GM23338 (cell line): ENCODE measurements around the gene QRICH1. TPM values are rescaled to one million over a fixed set of nuclear protein-coding genes. Genes with fewer than 3 reads are reported as not detected.

ENCODE experiments used
- ATAC-seq: fragments of 200-7000 bp; cut with Tn5 transposase; 3 replicates; pipeline ENCODE4 v1.9.1; 2020
- DNase-seq: peaks from one replicate; pipeline ENCODE4 v3.0.0-alpha.2; 2015; ENCODE audit warnings: low spot score
- H2AFZ ChIP-seq: fragments of 200-600 bp; sonication (generic); 2 replicates; pipeline ENCODE4 v1.8.0; 2016; ENCODE audit warnings: antibody characterized with exemption, mild to moderate bottlenecking, moderate library complexity
- H3F3A ChIP-seq: fragments of 200-600 bp; sonication (generic); replicated peaks from 2 replicates; pipeline ENCODE4 v1.8.0; 2017; ENCODE audit warnings: antibody characterized with exemption, mixed run types, low read depth
- H3K27ac ChIP-seq: fragments of 200-600 bp; sonication (generic); 2 replicates; pipeline ENCODE4 v1.6.1; 2016; ENCODE audit warnings: low read depth
- H3K27me3 ChIP-seq: fragments of 200-600 bp; sonication (generic); 2 replicates; pipeline ENCODE4 v1.8.0; 2016; ENCODE audit warnings: mild to moderate bottlenecking, mixed run types, moderate library complexity; ENCODE audit not compliant: insufficient read depth
- H3K36me3 ChIP-seq: fragments of 200-600 bp; sonication (generic); 2 replicates; pipeline ENCODE4 v1.8.0; 2016; ENCODE audit warnings: mild to moderate bottlenecking; ENCODE audit not compliant: insufficient read depth
- H3K4me1 ChIP-seq: fragments of 200-600 bp; sonication (generic); 2 replicates; pipeline ENCODE4 v1.8.0; 2016; ENCODE audit warnings: mild to moderate bottlenecking, moderate library complexity; ENCODE audit not compliant: insufficient read depth
- H3K4me2 ChIP-seq: fragments of 200-600 bp; sonication (generic); 2 replicates; pipeline ENCODE4 v1.7.1; 2017; ENCODE audit warnings: mixed run types
- H3K4me3 ChIP-seq: fragments of 200-600 bp; sonication (generic); 2 replicates; pipeline ENCODE4 v1.6.1; 2016; ENCODE audit warnings: mixed run types
- H3K79me2 ChIP-seq: fragments of 200-600 bp; sonication (generic); replicated peaks from 2 replicates; pipeline ENCODE4 v1.8.0; 2017; ENCODE audit warnings: mild to moderate bottlenecking; ENCODE audit not compliant: insufficient read depth
- H3K9me2 ChIP-seq: fragments of 200-600 bp; sonication (generic); 2 replicates; pipeline ENCODE4 v1.8.0; 2017; ENCODE audit not compliant: insufficient read depth
- H4K20me1 ChIP-seq: fragments of 200-600 bp; sonication (generic); replicated peaks from 2 replicates; pipeline ENCODE4 v1.8.0; 2017; ENCODE audit warnings: mild to moderate bottlenecking; ENCODE audit not compliant: insufficient read depth
- H3K27ac Mint-ChIP-seq: 2 replicates; pipeline ENCODE4 v1.8.0; 2020; ENCODE audit warnings: inconsistent platforms, mild to moderate bottlenecking, moderate library complexity, mixed read lengths
- H3K27me3 Mint-ChIP-seq: 3 replicates; pipeline ENCODE4 v1.8.0; 2022; ENCODE audit warnings: low read depth, mild to moderate bottlenecking, moderate library complexity, mixed read lengths, inconsistent platforms; ENCODE audit not compliant: insufficient read depth, poor library complexity
- H3K36me3 Mint-ChIP-seq: 3 replicates; pipeline ENCODE4 v1.8.0; 2021; ENCODE audit warnings: low read depth, mild to moderate bottlenecking, inconsistent platforms, moderate library complexity, mixed read lengths
- H3K4me1 Mint-ChIP-seq: 3 replicates; pipeline ENCODE4 v1.8.0; 2020; ENCODE audit warnings: mild to moderate bottlenecking, inconsistent platforms, mixed read lengths
- H3K4me3 Mint-ChIP-seq: 3 replicates; pipeline ENCODE4 v1.8.0; 2021; ENCODE audit warnings: moderate library complexity, mild to moderate bottlenecking, inconsistent platforms, mixed read lengths
- H3K9me3 Mint-ChIP-seq: 3 replicates; pipeline ENCODE4 v1.8.0; 2020; ENCODE audit warnings: moderate library complexity, mild to moderate bottlenecking, inconsistent platforms, mixed read lengths
- EZH2 ChIP-seq: fragments of 200-600 bp; sonication (generic); IDR thresholded peaks from one replicate; pipeline ENCODE4 v1.8.0; 2017; ENCODE audit warnings: antibody characterized with exemption, mild to moderate bottlenecking, low read depth; ENCODE audit not compliant: unreplicated experiment
- NANOG ChIP-seq: IDR thresholded peaks from 2 replicates; pipeline ENCODE4 v1.6.1; 2016; ENCODE audit warnings: antibody characterized with exemption, borderline replicate concordance
- ZNF114 ChIP-seq: fragments of 250-450 bp; sonication (Bioruptor Pico); IDR thresholded peaks from 2 replicates; pipeline ENCODE4 v1.5.0; 2020; ENCODE audit warnings: mild to moderate bottlenecking, moderate library complexity
- ZNF331 ChIP-seq: fragments of 250-450 bp; sonication (Bioruptor Pico); IDR thresholded peaks from 2 replicates; pipeline ENCODE4 v1.5.0; 2020; ENCODE audit warnings: low read depth, mild to moderate bottlenecking, moderate library complexity
- polyA plus RNA-seq: library from polyadenylated mRNA; unstranded; fragments of >200 nt; fragmentation: Nextera tagmentation; extraction: Ambion mirVana; gene quantifications from 2 replicates; pipeline ENCODE4 v1.2.1, GENCODE V29; 2016
- total RNA-seq: library from RNA; depleted of rRNA; stranded (reverse); fragments of >200 nt; shearing (Covaris generic); gene quantifications from 2 replicates; pipeline ENCODE4 v1.2.3, GENCODE V29; 2014
- TF ChIP-seq, protein P1 (sequence below), 2 experiments: fragments of 200-600 bp in 1 of 2; sonication (generic) in 1 of 2; conservative IDR thresholded peaks; 2 replicates each; pipeline versions ENCODE4 v1.5.1 to v1.6.1; 2016 to 2017; ENCODE audit warnings: antibody characterized with exemption in 2 of 2, low read depth in 2 of 2, mild to moderate bottlenecking in 2 of 2, moderate library complexity in 1 of 2
- TF ChIP-seq, protein P2 (sequence below): IDR thresholded peaks from 2 replicates; pipeline ENCODE4 v1.6.1; 2016; ENCODE audit warnings: antibody characterized with exemption
- TF ChIP-seq, protein P3 (sequence below): fragments of 250-450 bp; sonication (Bioruptor Pico); IDR thresholded peaks from 2 replicates; pipeline ENCODE4 v1.5.0; 2020; ENCODE audit warnings: mild to moderate bottlenecking, moderate library complexity

The QRICH1 gene
- total and polyA plus RNA-seq, 2 experiments from 2014 or later: 66.9 to 149 TPM

DNA sequence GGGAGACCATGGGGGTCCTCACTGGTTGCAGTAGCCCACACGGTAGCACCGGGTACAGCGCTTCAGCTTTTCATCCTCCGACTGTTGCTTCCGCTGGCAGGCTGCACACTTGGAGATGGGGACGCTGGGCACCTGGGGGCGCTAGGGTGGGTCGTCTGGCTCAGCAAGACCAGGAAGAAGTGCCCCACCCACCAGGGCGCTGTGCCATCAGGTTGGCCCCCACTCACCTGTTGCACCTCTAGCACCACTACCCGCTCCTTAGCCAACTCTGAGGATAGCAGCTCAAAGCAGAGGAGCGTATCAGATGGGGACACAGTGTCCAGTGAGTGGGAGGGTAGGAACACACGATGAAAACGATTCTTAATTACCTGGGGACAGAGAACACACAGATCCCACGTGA, 18.4 kb upstream of the QRICH1 start:
- Mint-ChIP-seq H3K4me3 (no peak overlapping the region), H3K27ac (no peak overlapping the region), H3K36me3 (peaks cover 69% of the 10 kb centered on the region), H3K4me1 (no peaks in the 10 kb centered on the region), H3K27me3 (peaks cover 6% of the 10 kb centered on the region), H3K9me3 (no peaks in the 10 kb centered on the region; the same call in 2 of the 3 replicates)
- Histone ChIP-seq H3F3A (no peaks in the 10 kb centered on the region), H3K4me1 (no peaks in the 10 kb centered on the region), H3K4me3 (no peak overlapping the region), H2AFZ (no peak overlapping the region), H3K4me2 (no peak overlapping the region), H3K27ac (no peak overlapping the region), H3K36me3 (peaks cover 18% of the 10 kb centered on the region), H4K20me1 (no peaks in the 10 kb centered on the region; the same call in 1 of the 2 replicates), H3K27me3 (no peaks in the 10 kb centered on the region), H3K79me2 (no peaks in the 10 kb centered on the region), H3K9me2 (no peaks in the 10 kb centered on the region)
- ATAC-seq (no peak), DNase-seq (no peak)
- TF ChIP-seq ZNF331: no peak
- TF ChIP-seq, protein P1, sequence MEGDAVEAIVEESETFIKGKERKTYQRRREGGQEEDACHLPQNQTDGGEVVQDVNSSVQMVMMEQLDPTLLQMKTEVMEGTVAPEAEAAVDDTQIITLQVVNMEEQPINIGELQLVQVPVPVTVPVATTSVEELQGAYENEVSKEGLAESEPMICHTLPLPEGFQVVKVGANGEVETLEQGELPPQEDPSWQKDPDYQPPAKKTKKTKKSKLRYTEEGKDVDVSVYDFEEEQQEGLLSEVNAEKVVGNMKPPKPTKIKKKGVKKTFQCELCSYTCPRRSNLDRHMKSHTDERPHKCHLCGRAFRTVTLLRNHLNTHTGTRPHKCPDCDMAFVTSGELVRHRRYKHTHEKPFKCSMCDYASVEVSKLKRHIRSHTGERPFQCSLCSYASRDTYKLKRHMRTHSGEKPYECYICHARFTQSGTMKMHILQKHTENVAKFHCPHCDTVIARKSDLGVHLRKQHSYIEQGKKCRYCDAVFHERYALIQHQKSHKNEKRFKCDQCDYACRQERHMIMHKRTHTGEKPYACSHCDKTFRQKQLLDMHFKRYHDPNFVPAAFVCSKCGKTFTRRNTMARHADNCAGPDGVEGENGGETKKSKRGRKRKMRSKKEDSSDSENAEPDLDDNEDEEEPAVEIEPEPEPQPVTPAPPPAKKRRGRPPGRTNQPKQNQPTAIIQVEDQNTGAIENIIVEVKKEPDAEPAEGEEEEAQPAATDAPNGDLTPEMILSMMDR (conservative IDR thresholded peaks at IDR 0.05; ENCODE audit: low read depth in 2 of 2): peak in 1 of 2 experiments; percentile 32; a peak in 2 of 4 replicates

DNA sequence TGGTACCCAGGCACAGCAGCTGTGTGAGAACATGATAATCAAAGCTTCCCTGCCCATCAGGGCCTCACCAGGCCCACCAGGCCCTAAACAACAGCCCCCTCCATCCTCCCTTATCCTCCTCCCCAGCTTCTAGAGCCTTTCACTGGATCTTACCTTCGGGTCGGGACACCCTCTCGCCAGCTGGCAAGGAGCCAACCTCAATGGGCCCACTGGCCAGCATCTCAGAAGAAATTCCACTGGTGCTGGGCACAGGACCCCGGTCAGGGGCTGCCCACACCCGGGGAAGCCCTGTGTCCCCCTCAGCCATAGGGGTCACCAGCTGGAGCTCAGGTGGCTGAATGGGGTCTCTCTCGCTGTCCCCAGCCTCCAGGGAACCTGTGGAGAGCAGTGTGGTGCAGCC, 17.5 kb upstream of the QRICH1 start:
- H3K79me2 ChIP-seq: no peaks in the 10 kb centered on the region
- H4K20me1 ChIP-seq: no peaks in the 10 kb centered on the region; the same call in 1 of the 2 replicates
- TF ChIP-seq ZNF114 (CRISPR knock-in tag): no peak
- TF ChIP-seq, protein P2, sequence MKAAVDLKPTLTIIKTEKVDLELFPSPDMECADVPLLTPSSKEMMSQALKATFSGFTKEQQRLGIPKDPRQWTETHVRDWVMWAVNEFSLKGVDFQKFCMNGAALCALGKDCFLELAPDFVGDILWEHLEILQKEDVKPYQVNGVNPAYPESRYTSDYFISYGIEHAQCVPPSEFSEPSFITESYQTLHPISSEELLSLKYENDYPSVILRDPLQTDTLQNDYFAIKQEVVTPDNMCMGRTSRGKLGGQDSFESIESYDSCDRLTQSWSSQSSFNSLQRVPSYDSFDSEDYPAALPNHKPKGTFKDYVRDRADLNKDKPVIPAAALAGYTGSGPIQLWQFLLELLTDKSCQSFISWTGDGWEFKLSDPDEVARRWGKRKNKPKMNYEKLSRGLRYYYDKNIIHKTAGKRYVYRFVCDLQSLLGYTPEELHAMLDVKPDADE: no peak
- no peak for TF ChIP-seq NANOG
- TF ChIP-seq, protein P3, sequence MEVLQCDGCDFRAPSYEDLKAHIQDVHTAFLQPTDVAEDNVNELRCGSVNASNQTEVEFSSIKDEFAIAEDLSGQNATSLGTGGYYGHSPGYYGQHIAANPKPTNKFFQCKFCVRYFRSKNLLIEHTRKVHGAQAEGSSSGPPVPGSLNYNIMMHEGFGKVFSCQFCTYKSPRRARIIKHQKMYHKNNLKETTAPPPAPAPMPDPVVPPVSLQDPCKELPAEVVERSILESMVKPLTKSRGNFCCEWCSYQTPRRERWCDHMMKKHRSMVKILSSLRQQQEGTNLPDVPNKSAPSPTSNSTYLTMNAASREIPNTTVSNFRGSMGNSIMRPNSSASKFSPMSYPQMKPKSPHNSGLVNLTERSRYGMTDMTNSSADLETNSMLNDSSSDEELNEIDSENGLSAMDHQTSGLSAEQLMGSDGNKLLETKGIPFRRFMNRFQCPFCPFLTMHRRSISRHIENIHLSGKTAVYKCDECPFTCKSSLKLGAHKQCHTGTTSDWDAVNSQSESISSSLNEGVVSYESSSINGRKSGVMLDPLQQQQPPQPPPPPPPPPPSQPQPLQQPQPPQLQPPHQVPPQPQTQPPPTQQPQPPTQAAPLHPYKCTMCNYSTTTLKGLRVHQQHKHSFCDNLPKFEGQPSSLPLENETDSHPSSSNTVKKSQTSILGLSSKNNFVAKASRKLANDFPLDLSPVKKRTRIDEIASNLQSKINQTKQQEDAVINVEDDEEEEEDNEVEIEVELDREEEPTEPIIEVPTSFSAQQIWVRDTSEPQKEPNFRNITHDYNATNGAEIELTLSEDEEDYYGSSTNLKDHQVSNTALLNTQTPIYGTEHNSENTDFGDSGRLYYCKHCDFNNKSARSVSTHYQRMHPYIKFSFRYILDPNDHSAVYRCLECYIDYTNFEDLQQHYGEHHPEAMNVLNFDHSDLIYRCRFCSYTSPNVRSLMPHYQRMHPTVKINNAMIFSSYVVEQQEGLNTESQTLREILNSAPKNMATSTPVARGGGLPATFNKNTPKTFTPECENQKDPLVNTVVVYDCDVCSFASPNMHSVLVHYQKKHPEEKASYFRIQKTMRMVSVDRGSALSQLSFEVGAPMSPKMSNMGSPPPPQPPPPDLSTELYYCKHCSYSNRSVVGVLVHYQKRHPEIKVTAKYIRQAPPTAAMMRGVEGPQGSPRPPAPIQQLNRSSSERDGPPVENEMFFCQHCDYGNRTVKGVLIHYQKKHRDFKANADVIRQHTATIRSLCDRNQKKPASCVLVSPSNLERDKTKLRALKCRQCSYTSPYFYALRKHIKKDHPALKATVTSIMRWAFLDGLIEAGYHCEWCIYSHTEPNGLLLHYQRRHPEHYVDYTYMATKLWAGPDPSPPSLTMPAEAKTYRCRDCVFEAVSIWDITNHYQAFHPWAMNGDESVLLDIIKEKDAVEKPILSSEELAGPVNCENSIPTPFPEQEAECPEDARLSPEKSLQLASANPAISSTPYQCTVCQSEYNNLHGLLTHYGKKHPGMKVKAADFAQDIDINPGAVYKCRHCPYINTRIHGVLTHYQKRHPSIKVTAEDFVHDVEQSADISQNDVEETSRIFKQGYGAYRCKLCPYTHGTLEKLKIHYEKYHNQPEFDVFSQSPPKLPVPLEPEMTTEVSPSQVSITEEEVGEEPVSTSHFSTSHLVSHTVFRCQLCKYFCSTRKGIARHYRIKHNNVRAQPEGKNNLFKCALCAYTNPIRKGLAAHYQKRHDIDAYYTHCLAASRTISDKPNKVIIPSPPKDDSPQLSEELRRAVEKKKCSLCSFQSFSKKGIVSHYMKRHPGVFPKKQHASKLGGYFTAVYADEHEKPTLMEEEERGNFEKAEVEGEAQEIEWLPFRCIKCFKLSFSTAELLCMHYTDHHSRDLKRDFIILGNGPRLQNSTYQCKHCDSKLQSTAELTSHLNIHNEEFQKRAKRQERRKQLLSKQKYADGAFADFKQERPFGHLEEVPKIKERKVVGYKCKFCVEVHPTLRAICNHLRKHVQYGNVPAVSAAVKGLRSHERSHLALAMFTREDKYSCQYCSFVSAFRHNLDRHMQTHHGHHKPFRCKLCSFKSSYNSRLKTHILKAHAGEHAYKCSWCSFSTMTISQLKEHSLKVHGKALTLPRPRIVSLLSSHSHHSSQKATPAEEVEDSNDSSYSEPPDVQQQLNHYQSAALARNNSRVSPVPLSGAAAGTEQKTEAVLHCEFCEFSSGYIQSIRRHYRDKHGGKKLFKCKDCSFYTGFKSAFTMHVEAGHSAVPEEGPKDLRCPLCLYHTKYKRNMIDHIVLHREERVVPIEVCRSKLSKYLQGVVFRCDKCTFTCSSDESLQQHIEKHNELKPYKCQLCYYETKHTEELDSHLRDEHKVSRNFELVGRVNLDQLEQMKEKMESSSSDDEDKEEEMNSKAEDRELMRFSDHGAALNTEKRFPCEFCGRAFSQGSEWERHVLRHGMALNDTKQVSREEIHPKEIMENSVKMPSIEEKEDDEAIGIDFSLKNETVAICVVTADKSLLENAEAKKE (CRISPR knock-in tag): no peak
- no peak for TF ChIP-seq ZNF331
- TF ChIP-seq, protein P1 (conservative IDR thresholded peaks at IDR 0.05; ENCODE audit: low read depth in 2 of 2): no peak
- TF ChIP-seq EZH2: no peak
- no peaks in the 10 kb centered on the region for H3K27me3 ChIP-seq
- Mint-ChIP-seq H3K4me1 (no peaks in the 10 kb centered on the region), H3K27ac (no peak overlapping the region), H3K4me3 (no peak overlapping the region), H3K36me3 (peaks cover 65% of the 10 kb centered on the region), H3K9me3 (no peaks in the 10 kb centered on the region; the same call in 2 of the 3 replicates), H3K27me3 (peaks cover 4% of the 10 kb centered on the region)
- H3K36me3 ChIP-seq: peaks cover 18% of the 10 kb centered on the region
- no peak overlapping the region for H3K4me2 ChIP-seq
- no peaks in the 10 kb centered on the region for H3K4me1 ChIP-seq
- H3K9me2 ChIP-seq: no peaks in the 10 kb centered on the region
- no peak overlapping the region for H3K27ac ChIP-seq
- no peak overlapping the region for H2AFZ ChIP-seq
- ATAC-seq: no peak
- no peak for DNase-seq
- no peak overlapping the region for H3K4me3 ChIP-seq
- H3F3A ChIP-seq: no peaks in the 10 kb centered on the region
